Measurements from ENCODE around the gene BCL10. TPM values are rescaled to one million over a fixed set of nuclear protein-coding genes. Genes with fewer than 3 reads are reported as not detected.

The BCL10 gene
- total and polyA plus RNA-seq, 2 of the 8 experiments (the other 6 are each of a cell fraction or from before 2014, with no cell fraction given) = 7.4 to 29.6 TPM

- Histone ChIP-seq H4K20me1 (replicated peaks in 1 of 2; ENCODE audit: control insufficient read depth in 1 of 2, insufficient read depth in 2 of 2, low read length in 2 of 2) (no peaks in the 10 kb centered on the region), H3K56ac (replicated peaks; ENCODE audit: insufficient read length, low read depth, low read length) (no peak overlapping the region), H3K27ac (ENCODE audit: low read depth, low read length) (no peak overlapping the region), H3K79me1 (ENCODE audit: low read depth, low read length) (no peaks in the 10 kb centered on the region), H3K18ac (ENCODE audit: extremely low read depth, low read length) (no peak overlapping the region), H2AFZ (ENCODE audit: low read length) (no peak overlapping the region), H2BK5ac (ENCODE audit: low read depth, low read length) (no peak overlapping the region), H3K27me3 (replicated peaks in 1 of 4; ENCODE audit: control insufficient read depth in 3 of 4, extremely low read depth in 1 of 4, insufficient read depth in 3 of 4, low read length in 3 of 4) (no peaks in the 10 kb centered on the region), H2AK5ac (ENCODE audit: low read depth, low read length) (no peak overlapping the region), H3K4me3 (ENCODE audit: extremely low read depth in 1 of 4, insufficient read depth in 2 of 4, low read depth in 3 of 4, low read length in 4 of 4) (no peak overlapping the region), H3K79me2 (ENCODE audit: control insufficient read depth in 1 of 2, insufficient read depth in 2 of 2, low read length in 2 of 2) (no peaks in the 10 kb centered on the region), H3K36me3 (ENCODE audit: control insufficient read depth in 2 of 4, insufficient read depth in 4 of 4, low read length in 3 of 4) (no peaks in the 10 kb centered on the region), H2BK120ac (replicated peaks; ENCODE audit: low read depth, low read length) (no peak overlapping the region), H2BK15ac (ENCODE audit: low read length) (no peak overlapping the region), H4K5ac (ENCODE audit: insufficient read length, low read depth, low read length) (no peak overlapping the region), H4K8ac (ENCODE audit: extremely low read depth, insufficient read depth, low read length) (no peak overlapping the region), H3K14ac (ENCODE audit: insufficient read length) (no peak overlapping the region), H3K9me3 (ENCODE audit: insufficient read depth in 2 of 2, low read depth in 1 of 2, low read length in 1 of 2) (no peaks in the 10 kb centered on the region), H2BK12ac (ENCODE audit: low read depth, low read length) (no peak overlapping the region), H2BK20ac (ENCODE audit: low read length) (no peak overlapping the region), H3K4me1 (replicated peaks in 1 of 4; ENCODE audit: control insufficient read depth in 3 of 4, insufficient read depth in 4 of 4, low read length in 3 of 4) (peaks cover under 1 to 3% (median 2%) of the 10 kb centered on the region in 4 experiments; a peak in 4 of 7 replicates), H3K4me2 (ENCODE audit: insufficient read depth in 1 of 2, low read depth in 2 of 2, low read length in 2 of 2) (no peak overlapping the region), H3K9ac (replicated peaks in 1 of 4; ENCODE audit: extremely low read depth in 1 of 4, low read depth in 3 of 4, low read length in 3 of 4) (no peak overlapping the region), H4K91ac (replicated peaks; ENCODE audit: insufficient read length, low read length) (no peak overlapping the region), H3K23ac (ENCODE audit: insufficient read length) (no peak overlapping the region), H3K23me2 (ENCODE audit: low read depth, low read length) (no peaks in the 10 kb centered on the region), H3K4ac (replicated peaks; ENCODE audit: insufficient read length, low read depth, low read length) (no peak overlapping the region)
- POLR2A ChIA-PET (ENCODE audit: partially characterized antibody) = interaction anchor here (0.8 kb wide), 1 partner anchor 280 kb away, joined by 3 read pairs; no protein-coding TSS in a partner anchor
- 79% methylated on average over 4 of the region's 4 CpGs; no CpG with 5 or more reads in 1 of the 2 experiments for WGBS, 2 experiments (ENCODE audit: extremely low coverage in 1 of 2, insufficient coverage in 1 of 2, insufficient read length in 1 of 2, insufficient replicate concordance in 2 of 2, low coverage in 1 of 2, low lambda C conversion rate in 2 of 2, missing lambda C conversion rate in 1 of 2)
- FAIRE-seq (no peak), DNase-seq (ENCODE audit: low read depth in 1 of 2, low spot score in 2 of 2) (no peak)
- CTCF ChIA-PET (ENCODE audit: partially characterized antibody) = interaction anchor here (0.6 to 2.2 kb wide), 8 partner anchors 10 to 581 kb away, joined by 3 to 8 read pairs (median 4); no protein-coding TSS in a partner anchor
- TF ChIP-seq RBBP5 (IDR thresholded peaks at IDR 0.05; ENCODE audit: borderline replicate concordance, low read depth, low read length) = no peak
- TF ChIP-seq SP2 (IDR thresholded peaks at IDR 0.05; ENCODE audit: low read length) = no peak
- TF ChIP-seq GTF2F1 (IDR thresholded peaks at IDR 0.05; ENCODE audit: borderline replicate concordance, low read depth, low read length) = no peak
- TF ChIP-seq CBX8 (IDR thresholded peaks at IDR 0.05; ENCODE audit: borderline replicate concordance, low read depth, low read length) = no peak
- TF ChIP-seq SIX5 (IDR thresholded peaks at IDR 0.05; ENCODE audit: low read depth, low read length) = no peak
- TF ChIP-seq CTBP2 (IDR thresholded peaks at IDR 0.05; ENCODE audit: borderline replicate concordance, insufficient read depth, insufficient read length, low read length) = no peak
- TF ChIP-seq JUND (IDR thresholded peaks at IDR 0.05; ENCODE audit: low read length) = no peak
- TF ChIP-seq POU5F1 (IDR thresholded peaks at IDR 0.05; ENCODE audit: low read depth, low read length) = no peak
- no peak for TF ChIP-seq SIRT6 (IDR thresholded peaks at IDR 0.05; ENCODE audit: low read length)
- no peak for TF ChIP-seq ASH2L (IDR thresholded peaks at IDR 0.05; ENCODE audit: low read length)
- no peak for TF ChIP-seq E2F6 (IDR thresholded peaks at IDR 0.05)
- no peak for TF ChIP-seq TBP (IDR thresholded peaks at IDR 0.05; ENCODE audit: low read depth, low read length)
- no peak for TF ChIP-seq NRF1 (IDR thresholded peaks at IDR 0.05; ENCODE audit: low read depth, low read length)
These were observed 27.2 kb upstream of the BCL10 start for GRCh38 chr1:85303440-85304162.

Measured in H1 (cell line).